SU-DHL-6 (cell line): ENCODE measurements around the gene PIGN.

Experiments used
- H2AFZ ChIP-seq: fragments of 200-600 bp; sonication (generic); 2 replicates; pipeline ENCODE4 v1.6.1; 2014; ENCODE audit warnings: low read depth, mild to moderate bottlenecking, moderate library complexity, mixed read lengths, antibody characterized with exemption, low read length; ENCODE audit not compliant: severe bottlenecking
- H3F3A ChIP-seq: fragments of 200-600 bp; shearing (Covaris generic); 2 replicates; pipeline ENCODE4 v1.6.0; 2016; ENCODE audit warnings: antibody characterized with exemption, mild to moderate bottlenecking; ENCODE audit not compliant: insufficient read depth
- H3K27ac ChIP-seq: fragments of 200-600 bp; sonication (generic); 2 replicates; pipeline ENCODE4 v1.5.1; 2016; ENCODE audit warnings: low read depth, mild to moderate bottlenecking, low read length, moderate library complexity, mixed read lengths
- H3K27me3 ChIP-seq: fragments of 200-600 bp; sonication (generic), shearing (Covaris generic); 2 replicates; pipeline ENCODE4 v1.6.0; 2014; ENCODE audit warnings: mild to moderate bottlenecking, low read length
- H3K36me3 ChIP-seq: fragments of 200-600 bp; sonication (generic); 2 replicates; pipeline ENCODE4 v1.6.1; 2014; ENCODE audit warnings: mild to moderate bottlenecking, low read length, mixed read lengths
- H3K4me2 ChIP-seq: fragments of 300-600, 200-600 bp; shearing (Covaris generic), sonication (generic); 2 replicates; pipeline ENCODE4 v1.6.0; 2014; ENCODE audit warnings: low read length, low read depth, mild to moderate bottlenecking; ENCODE audit not compliant: poor library complexity, severe bottlenecking
- H3K4me3 ChIP-seq: fragments of 200-600 bp; sonication (generic); 2 replicates; pipeline ENCODE4 v1.5.1; 2014; ENCODE audit warnings: antibody characterized with exemption, low read length, mild to moderate bottlenecking, mixed read lengths; ENCODE audit not compliant: insufficient read depth, poor library complexity, severe bottlenecking
- H3K79me2 ChIP-seq: fragments of 200-600 bp; sonication (generic); 2 replicates; pipeline ENCODE4 v1.6.1; 2014; ENCODE audit warnings: mild to moderate bottlenecking, low read length, moderate library complexity; ENCODE audit not compliant: insufficient read depth
- H3K9ac ChIP-seq: fragments of 200-600 bp; sonication (generic); 2 replicates; pipeline ENCODE4 v1.7.0; 2014; ENCODE audit warnings: mild to moderate bottlenecking, low read length
- H3K9me2 ChIP-seq: fragments of 200-600 bp; sonication (generic); replicated peaks from 2 replicates; pipeline ENCODE4 v1.6.1; 2014; ENCODE audit warnings: low read length; ENCODE audit not compliant: insufficient read depth
- H3K9me3 ChIP-seq: fragments of 200-600 bp; sonication (generic); 2 replicates; pipeline ENCODE4 v1.6.1; 2014; ENCODE audit warnings: low read length, mixed read lengths; ENCODE audit not compliant: insufficient read depth
- H4K20me1 ChIP-seq: fragments of 200-600 bp; sonication (generic); 2 replicates; pipeline ENCODE4 v1.6.1; 2014; ENCODE audit warnings: low read depth, mild to moderate bottlenecking, antibody characterized with exemption, low read length, moderate library complexity, mixed read lengths
- EZH2phosphoT487 ChIP-seq: fragments of 200-600 bp; sonication (generic), shearing (Covaris generic); conservative IDR thresholded peaks from 2 replicates; pipeline ENCODE4 v1.6.1; 2018; ENCODE audit warnings: mild to moderate bottlenecking, antibody characterized with exemption, low read length, moderate library complexity, mixed read lengths
- TF ChIP-seq, protein P1 (sequence below): fragments of 200-600 bp; sonication (generic); IDR thresholded peaks from one replicate; pipeline ENCODE4 v1.5.1; 2017; ENCODE audit warnings: antibody characterized with exemption, mild to moderate bottlenecking, low read length, moderate library complexity; ENCODE audit not compliant: insufficient read depth, poor library complexity, severe bottlenecking

PIGN gene

DNA sequence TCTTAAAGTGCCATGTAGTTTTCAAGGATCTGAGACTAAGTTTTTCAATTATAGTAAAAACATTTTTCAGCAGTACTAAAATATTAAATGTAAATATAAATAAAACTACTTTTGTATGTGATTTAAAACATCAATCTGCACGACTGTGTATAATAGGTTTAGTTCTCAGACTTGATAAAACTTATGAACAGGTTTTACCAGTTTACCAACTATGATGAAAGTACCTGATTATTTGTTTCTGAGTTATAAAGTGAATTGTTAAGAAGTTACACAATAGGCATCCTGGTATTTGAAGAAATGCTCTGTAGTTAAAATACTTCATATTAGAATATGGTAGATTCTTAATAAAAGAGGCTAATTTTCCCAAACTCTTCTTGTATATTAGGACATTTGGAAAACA, 15.0 kb upstream of the PIGN start:
- no peak overlapping the region for H3K4me3 ChIP-seq
- H3K9me3 ChIP-seq: no peaks in the 10 kb centered on the region
- H3K27ac ChIP-seq: no peak overlapping the region
- no peak overlapping the region for H2AFZ ChIP-seq
- no peaks in the 10 kb centered on the region for H3F3A ChIP-seq
- H3K9ac ChIP-seq: no peak overlapping the region
- no peak overlapping the region for H3K4me2 ChIP-seq
- no peaks in the 10 kb centered on the region for H3K9me2 ChIP-seq
- H3K36me3 ChIP-seq: no peaks in the 10 kb centered on the region
- peaks cover 53% of the 10 kb centered on the region for H4K20me1 ChIP-seq
- no peak for TF ChIP-seq EZH2phosphoT487
- TF ChIP-seq, protein P1, sequence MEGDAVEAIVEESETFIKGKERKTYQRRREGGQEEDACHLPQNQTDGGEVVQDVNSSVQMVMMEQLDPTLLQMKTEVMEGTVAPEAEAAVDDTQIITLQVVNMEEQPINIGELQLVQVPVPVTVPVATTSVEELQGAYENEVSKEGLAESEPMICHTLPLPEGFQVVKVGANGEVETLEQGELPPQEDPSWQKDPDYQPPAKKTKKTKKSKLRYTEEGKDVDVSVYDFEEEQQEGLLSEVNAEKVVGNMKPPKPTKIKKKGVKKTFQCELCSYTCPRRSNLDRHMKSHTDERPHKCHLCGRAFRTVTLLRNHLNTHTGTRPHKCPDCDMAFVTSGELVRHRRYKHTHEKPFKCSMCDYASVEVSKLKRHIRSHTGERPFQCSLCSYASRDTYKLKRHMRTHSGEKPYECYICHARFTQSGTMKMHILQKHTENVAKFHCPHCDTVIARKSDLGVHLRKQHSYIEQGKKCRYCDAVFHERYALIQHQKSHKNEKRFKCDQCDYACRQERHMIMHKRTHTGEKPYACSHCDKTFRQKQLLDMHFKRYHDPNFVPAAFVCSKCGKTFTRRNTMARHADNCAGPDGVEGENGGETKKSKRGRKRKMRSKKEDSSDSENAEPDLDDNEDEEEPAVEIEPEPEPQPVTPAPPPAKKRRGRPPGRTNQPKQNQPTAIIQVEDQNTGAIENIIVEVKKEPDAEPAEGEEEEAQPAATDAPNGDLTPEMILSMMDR: no peak
- H3K27me3 ChIP-seq: no peaks in the 10 kb centered on the region
- peaks cover 97% of the 10 kb centered on the region for H3K79me2 ChIP-seq

DNA sequence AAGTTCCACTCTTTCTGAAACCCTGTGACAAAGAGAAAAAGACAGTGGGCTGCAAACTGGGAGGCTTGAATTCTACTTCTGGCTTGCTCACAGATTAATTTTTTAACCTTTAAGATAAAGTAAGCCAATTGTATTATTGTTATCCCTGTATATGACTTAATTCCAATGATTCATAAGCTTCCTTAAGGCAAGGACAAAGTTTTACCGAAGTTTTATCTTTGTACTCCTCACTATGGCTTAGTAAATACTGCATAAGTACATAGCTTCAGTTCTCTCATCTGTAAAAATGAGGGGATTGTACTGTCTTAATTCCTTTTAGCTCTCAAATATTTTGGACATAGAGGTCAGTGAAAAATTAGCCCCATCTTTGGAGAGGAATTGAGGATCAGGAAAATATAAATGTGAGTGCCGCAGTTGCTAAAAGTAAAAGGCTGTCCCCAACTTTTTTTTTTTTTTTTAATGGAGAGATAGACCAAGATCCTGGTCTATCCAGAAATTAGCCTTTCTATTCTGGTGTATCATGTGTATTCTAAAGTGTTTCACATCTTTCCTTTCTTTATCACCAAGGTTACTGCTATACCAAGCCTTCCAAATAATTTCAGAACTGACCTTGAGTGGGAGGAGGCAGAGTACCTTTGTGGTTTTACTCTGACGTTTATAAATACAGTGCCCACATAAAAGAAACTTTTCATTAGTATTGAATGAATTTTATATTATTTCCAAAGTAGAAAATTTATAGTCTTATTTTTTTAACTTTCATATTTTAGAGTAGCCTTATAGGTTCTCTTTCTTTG, 13.5 kb upstream of the PIGN start:
- Histone ChIP-seq H3K9ac (no peak overlapping the region), H4K20me1 (peaks cover 61% of the 10 kb centered on the region), H3K9me2 (no peaks in the 10 kb centered on the region), H3K79me2 (peaks cover 99% of the 10 kb centered on the region), H3F3A (peaks cover 4% of the 10 kb centered on the region; the same call in 1 of the 2 replicates), H3K9me3 (no peaks in the 10 kb centered on the region), H3K4me3 (no peak overlapping the region), H3K27me3 (no peaks in the 10 kb centered on the region), H3K36me3 (no peaks in the 10 kb centered on the region), H3K4me2 (no peak overlapping the region), H2AFZ (no peak overlapping the region), H3K27ac (no peak overlapping the region)
- TF ChIP-seq, protein P1: no peak
- TF ChIP-seq EZH2phosphoT487: no peak

DNA sequence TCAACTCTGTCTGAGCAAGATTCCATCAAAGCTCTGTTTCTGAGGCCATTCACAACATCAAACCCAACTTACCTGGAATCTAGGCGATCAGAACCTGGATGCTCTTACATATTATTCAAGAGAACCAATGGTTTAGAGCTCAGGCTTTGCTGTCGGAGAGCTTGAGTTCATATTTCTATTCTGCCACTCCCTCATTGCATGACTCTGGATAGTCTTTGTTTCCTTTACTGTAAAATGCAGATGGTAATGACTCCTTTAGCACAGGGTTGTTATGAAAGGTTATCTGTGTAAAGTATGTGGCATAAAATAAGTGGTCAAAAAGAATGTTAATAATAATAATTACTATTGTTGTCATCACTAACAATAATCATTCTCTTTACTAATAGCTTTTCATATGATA, 12.8 kb upstream of the PIGN start:
- H4K20me1 ChIP-seq: peaks cover 63% of the 10 kb centered on the region
- no peaks in the 10 kb centered on the region for H3K36me3 ChIP-seq
- H3K9me3 ChIP-seq: no peaks in the 10 kb centered on the region
- H2AFZ ChIP-seq: no peak overlapping the region
- no peaks in the 10 kb centered on the region for H3K27me3 ChIP-seq
- H3K4me3 ChIP-seq: no peak overlapping the region
- H3F3A ChIP-seq: peaks cover 10% of the 10 kb centered on the region; the same call in 1 of the 2 replicates
- no peak overlapping the region for H3K4me2 ChIP-seq
- no peak for TF ChIP-seq EZH2phosphoT487
- TF ChIP-seq, protein P1: no peak
- H3K9me2 ChIP-seq: no peaks in the 10 kb centered on the region
- H3K79me2 ChIP-seq: peaks cover 99% of the 10 kb centered on the region
- no peak overlapping the region for H3K27ac ChIP-seq
- H3K9ac ChIP-seq: no peak overlapping the region
